Esophagus muscularis mucosa (tissue), 4 donors: Measurements from ENCODE around the gene RAB40B. TPM values are rescaled to one million over a fixed set of nuclear protein-coding genes. Genes with fewer than 3 reads are reported as not detected.
A peak's percentile ranks its signal among the peaks of the same experiment; 100 is the strongest.

Experiments
- DNase-seq: peaks from one replicate; pipeline ENCODE4 v3.0.0-alpha.2; 2017; ENCODE audit errors: extremely low spot score
- H3K27ac ChIP-seq, 4 donors: fragments of 200-600 bp; sonication (generic); replicated peaks in 1 of 4; 1 replicate in 3 of 4; 2 replicates in 1 of 4; pipeline ENCODE4 v1.5.1; 2016 to 2019; ENCODE audit warnings: mild to moderate bottlenecking in 1 of 4
- H3K27me3 ChIP-seq, 4 donors: fragments of 200-600 bp; sonication (generic); one replicate each; pipeline versions ENCODE4 v1.5.1 to v1.6.0; 2016 to 2019
- H3K36me3 ChIP-seq, 4 donors: fragments of 200-600 bp; sonication (generic); one replicate each; pipeline ENCODE4 v1.5.1; 2016 to 2019
- H3K4me1 ChIP-seq, 4 donors: fragments of 200-600 bp; sonication (generic); one replicate each; pipeline ENCODE4 v1.5.1; 2016 to 2019
- H3K4me3 ChIP-seq, 4 donors: fragments of 200-600 bp; sonication (generic); 1 replicate in 2 of 4; 2 replicates in 2 of 4; pipeline ENCODE4 v1.5.1; 2016 to 2019; ENCODE audit warnings: mild to moderate bottlenecking in 4 of 4, moderate library complexity in 1 of 4
- H3K9me3 ChIP-seq, 4 donors: fragments of 200-600 bp; sonication (generic); 1 replicate in 3 of 4; 2 replicates in 1 of 4; pipeline ENCODE4 v1.5.1; 2016 to 2019
- CTCF ChIP-seq, 3 experiments: fragments of 200-600 bp in 2 of 3; fragments of 450-650 bp in 1 of 3; sonication (generic) in 2 of 3; IDR thresholded peaks; one replicate each; pipeline ENCODE4 v1.5.1; 2017 to 2019; ENCODE audit warnings: antibody characterized with exemption in 3 of 3, mild to moderate bottlenecking in 2 of 3, moderate library complexity in 1 of 3
- EP300 ChIP-seq: sonication (generic); formaldehyde crosslinking; IDR thresholded peaks from one replicate; pipeline ENCODE4 v1.6.1; 2017; ENCODE audit warnings: antibody characterized with exemption
- POLR2A ChIP-seq: fragments of 450-650 bp; IDR thresholded peaks from one replicate; pipeline ENCODE4 v1.6.1; 2017; ENCODE audit warnings: antibody characterized with exemption, moderate library complexity, mild to moderate bottlenecking, low read depth
- POLR2AphosphoS5 ChIP-seq, 2 donors: sonication (generic); formaldehyde crosslinking; IDR thresholded peaks; one replicate each; pipeline ENCODE4 v1.6.1; 2017; ENCODE audit warnings: antibody characterized with exemption in 2 of 2
- WGBS: methylation state at CpG from one replicate; pipeline ENCODE4 v1.1.5; 2018; 5-methylcytosine and 5-hydroxymethylcytosine counted together
- intact Hi-C: fragments of 100-400 bp; cut with DNase I; formaldehyde crosslinking; loops from one replicate; pipeline ENCODE4 v1.15.1; 2023
- total RNA-seq, 4 donors: library from RNA; depleted of rRNA; stranded (reverse); fragments of >200 nt; gene quantifications; one replicate each; pipeline versions ENCODE4 v1.1.0 to v1.2.1, GENCODE V29; 2016

RAB40B gene
- total RNA-seq, 4 donors from 2014 or later: 6.2 to 24.3 (median 19.4) TPM

GRCh38 chr17:82613283-82614094 is 85.0 kb downstream of the RAB40B start:
- Histone ChIP-seq H3K4me3 (no peak overlapping the region), H3K27ac (no peak overlapping the region), H3K9me3 (no peaks in the 10 kb centered on the region), H3K27me3 (no peaks in the 10 kb centered on the region), H3K36me3 (peaks cover 35 to 81% (median 62%) of the 10 kb centered on the region in 4 donors), H3K4me1 (peaks cover 5 to 10% (median 7%) of the 10 kb centered on the region in 4 donors)
- DNase-seq: no peak
- TF ChIP-seq POLR2AphosphoS5 (IDR thresholded peaks at IDR 0.05) (no peak), CTCF (IDR thresholded peaks at IDR 0.05) (no peak), EP300 (no peak), POLR2A (no peak)
- 95% methylated on average over 22 of the region's 37 CpGs for WGBS
- intact Hi-C loops: no loop called here

- Histone ChIP-seq H3K9me3 (no peaks in the 10 kb centered on the region), H3K4me1 (peaks cover 5 to 10% (median 7%) of the 10 kb centered on the region in 4 donors), H3K4me3 (no peak overlapping the region), H3K27ac (no peak overlapping the region), H3K27me3 (no peaks in the 10 kb centered on the region), H3K36me3 (peaks cover 19 to 65% (median 47%) of the 10 kb centered on the region in 4 donors)
- TF ChIP-seq POLR2A: no peak
- TF ChIP-seq POLR2AphosphoS5 (IDR thresholded peaks at IDR 0.05): peak in 1 of 2 donors; percentile 10
- no peak for TF ChIP-seq EP300
- DNase-seq: no peak
- WGBS: 68% methylated on average over 21 of the region's 21 CpGs
- intact Hi-C loops: no loop called here
Measured at GRCh38 chr17:82611140-82612058, 87.1 kb downstream of the RAB40B start.

GRCh38 chr17:82609655-82610054 is 88.8 kb downstream of the RAB40B start:
- Histone ChIP-seq H3K4me3 (no peak overlapping the region), H3K36me3 (peaks cover 2 to 64% (median 46%) of the 10 kb centered on the region in 4 donors), H3K27me3 (no peaks in the 10 kb centered on the region), H3K9me3 (no peaks in the 10 kb centered on the region), H3K4me1 (peaks cover 5 to 10% (median 7%) of the 10 kb centered on the region in 4 donors), H3K27ac (no peak overlapping the region)
- intact Hi-C loops: no loop called here
- WGBS: 87% methylated on average over 4 of the region's 4 CpGs
- DNase-seq: no peak
- TF ChIP-seq POLR2A: no peak
- TF ChIP-seq EP300: no peak
- no peak for TF ChIP-seq CTCF (IDR thresholded peaks at IDR 0.05)
- TF ChIP-seq POLR2AphosphoS5 (IDR thresholded peaks at IDR 0.05): no peak

- H3K27me3 ChIP-seq: no peaks in the 10 kb centered on the region
- peaks cover 0 to 64% (median 47%) of the 10 kb centered on the region in 4 donors for H3K36me3 ChIP-seq
- 64% methylated on average over 5 of the region's 5 CpGs for WGBS
- H3K27ac ChIP-seq: no peak overlapping the region
- intact Hi-C loops: no loop called here
- TF ChIP-seq POLR2AphosphoS5 (IDR thresholded peaks at IDR 0.05): no peak
- TF ChIP-seq CTCF (IDR thresholded peaks at IDR 0.05): no peak
- TF ChIP-seq EP300: no peak
- TF ChIP-seq POLR2A: no peak
- H3K9me3 ChIP-seq: no peaks in the 10 kb centered on the region
- no peak for DNase-seq
- H3K4me1 ChIP-seq: peaks cover 5 to 15% (median 8%) of the 10 kb centered on the region in 4 donors
- H3K4me3 ChIP-seq: no peak overlapping the region
Measured at GRCh38 chr17:82608816-82609215, 89.7 kb downstream of the RAB40B start.
